Measurements from ENCODE around the gene OR51F1. TPM values are rescaled to one million over a fixed set of nuclear protein-coding genes. Genes with fewer than 3 reads are reported as not detected.

The OR51F1 gene
- total and polyA plus RNA-seq, 10 donors, result not detected

- 63 to 81% (median 74%) methylated on average over 6 of the region's 6 CpGs for WGBS, 5 donors
- H3K4me1 ChIP-seq, result no peaks in the 10 kb centered on the region
- DNase-seq, result no peak
- intact Hi-C loops (cut with DNase I; ENCODE audit: low total_unique reads), result no loop called here
- H3K27ac ChIP-seq, result no peak overlapping the region
- no peaks in the 10 kb centered on the region for H3K27me3 ChIP-seq (replicated peaks in 1 of 7)
- no peaks in the 10 kb centered on the region for H3K9me3 ChIP-seq
- TF ChIP-seq CTCF (IDR thresholded peaks at IDR 0.05 in 8 of 11, conservative IDR thresholded peaks at IDR 0.05 in 3 of 11), result no peak
- no peak for TF ChIP-seq POLR2A (IDR thresholded peaks at IDR 0.05)
- no peak for TF ChIP-seq POLR2AphosphoS5 (IDR thresholded peaks at IDR 0.05)
- H3K4me3 ChIP-seq, result no peak overlapping the region
- no peaks in the 10 kb centered on the region for H3K36me3 ChIP-seq
Observed at GRCh38 chr11:4798427-4799183, 28.9 kb upstream of the OR51F1 start.

- TF ChIP-seq CTCF (IDR thresholded peaks at IDR 0.05 in 8 of 11, conservative IDR thresholded peaks at IDR 0.05 in 3 of 11) (no peak), POLR2AphosphoS5 (IDR thresholded peaks at IDR 0.05) (no peak), POLR2A (IDR thresholded peaks at IDR 0.05) (no peak)
Observed at GRCh38 chr11:4797206-4797605, 27.5 kb upstream of the OR51F1 start.

GRCh38 chr11:4782454-4782853 is 12.7 kb upstream of the OR51F1 start:
- H3K9me3 ChIP-seq, result peaks cover 0 to 24% (median 2%) of the 10 kb centered on the region in 8 donors
- H3K27ac ChIP-seq, result no peak overlapping the region
- intact Hi-C loops (cut with DNase I; ENCODE audit: low total_unique reads), result no loop called here
- no peak for DNase-seq
- no peaks in the 10 kb centered on the region for H3K36me3 ChIP-seq
- H3K4me3 ChIP-seq, result no peak overlapping the region
- TF ChIP-seq CTCF (IDR thresholded peaks at IDR 0.05 in 8 of 11, conservative IDR thresholded peaks at IDR 0.05 in 3 of 11) (no peak), POLR2A (IDR thresholded peaks at IDR 0.05) (no peak), POLR2AphosphoS5 (IDR thresholded peaks at IDR 0.05) (no peak)
- H3K4me1 ChIP-seq, result no peaks in the 10 kb centered on the region
- no peaks in the 10 kb centered on the region for H3K27me3 ChIP-seq (replicated peaks in 1 of 7)
- 68 to 83% (median 75%) methylated on average over 1 of the region's 1 CpG for WGBS, 5 donors

More at GRCh38 chr11:4797206-4797605, 27.5 kb upstream of the OR51F1 start:
- Histone ChIP-seq H3K9me3 (no peaks in the 10 kb centered on the region), H3K36me3 (no peaks in the 10 kb centered on the region), H3K4me1 (no peaks in the 10 kb centered on the region), H3K4me3 (no peak overlapping the region), H3K27ac (no peak overlapping the region), H3K27me3 (replicated peaks in 1 of 7) (no peaks in the 10 kb centered on the region)
- no peak for DNase-seq
- intact Hi-C loops (cut with DNase I; ENCODE audit: low total_unique reads), result no loop called here
- 9 to 37% (median 26%) methylated on average over 2 of the region's 2 CpGs for whole genome bisulfite sequencing, 5 donors

- no peak for DNase-seq
- no peaks in the 10 kb centered on the region for H3K4me1 ChIP-seq
- no peak overlapping the region for H3K4me3 ChIP-seq
- intact Hi-C loops (cut with DNase I; ENCODE audit: low total_unique reads), result no loop called here
- H3K27me3 ChIP-seq (replicated peaks in 1 of 7), result no peaks in the 10 kb centered on the region
- no peaks in the 10 kb centered on the region for H3K9me3 ChIP-seq
- no peaks in the 10 kb centered on the region for H3K36me3 ChIP-seq
- no peak for TF ChIP-seq POLR2AphosphoS5 (IDR thresholded peaks at IDR 0.05)
- TF ChIP-seq POLR2A (IDR thresholded peaks at IDR 0.05), result no peak
- H3K27ac ChIP-seq, result no peak overlapping the region
Observed at GRCh38 chr11:4768094-4768493, 1.6 kb downstream of the OR51F1 start.

Data from spleen (tissue), 11 donors.